Measurements from ENCODE around the gene DOCK9. TPM values are rescaled to one million over a fixed set of nuclear protein-coding genes. Genes with fewer than 3 reads are reported as not detected.

Gene DOCK9
- total RNA-seq, 1 donor from 2014 or later = 88.4 TPM

DNA sequence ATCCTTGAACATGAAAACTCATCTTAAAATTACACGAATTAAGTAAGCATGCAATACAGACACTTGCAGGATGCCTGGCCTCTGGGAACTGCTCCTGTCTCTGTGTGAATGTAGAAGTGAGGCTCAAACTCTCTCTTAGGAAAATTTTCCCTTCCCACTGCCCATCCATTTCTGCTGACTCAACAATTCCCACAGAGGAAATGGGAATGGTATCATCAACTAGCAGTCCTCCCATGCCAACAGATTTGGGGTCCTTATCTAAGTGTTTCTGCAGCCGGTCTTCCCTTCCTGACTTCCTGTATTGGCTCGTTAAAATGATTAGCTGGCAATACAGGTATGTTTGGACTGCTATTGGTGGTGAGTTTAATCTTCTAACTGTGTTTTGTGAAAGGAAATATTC lies 85.8 kb downstream of the DOCK9 start:
- no peaks in the 10 kb centered on the region for H3K9me3 ChIP-seq
- DNase-seq (ENCODE audit: extremely low spot score in 2 of 2) = no peak
- no peak overlapping the region for H3K27ac ChIP-seq
- TF ChIP-seq, protein P1, sequence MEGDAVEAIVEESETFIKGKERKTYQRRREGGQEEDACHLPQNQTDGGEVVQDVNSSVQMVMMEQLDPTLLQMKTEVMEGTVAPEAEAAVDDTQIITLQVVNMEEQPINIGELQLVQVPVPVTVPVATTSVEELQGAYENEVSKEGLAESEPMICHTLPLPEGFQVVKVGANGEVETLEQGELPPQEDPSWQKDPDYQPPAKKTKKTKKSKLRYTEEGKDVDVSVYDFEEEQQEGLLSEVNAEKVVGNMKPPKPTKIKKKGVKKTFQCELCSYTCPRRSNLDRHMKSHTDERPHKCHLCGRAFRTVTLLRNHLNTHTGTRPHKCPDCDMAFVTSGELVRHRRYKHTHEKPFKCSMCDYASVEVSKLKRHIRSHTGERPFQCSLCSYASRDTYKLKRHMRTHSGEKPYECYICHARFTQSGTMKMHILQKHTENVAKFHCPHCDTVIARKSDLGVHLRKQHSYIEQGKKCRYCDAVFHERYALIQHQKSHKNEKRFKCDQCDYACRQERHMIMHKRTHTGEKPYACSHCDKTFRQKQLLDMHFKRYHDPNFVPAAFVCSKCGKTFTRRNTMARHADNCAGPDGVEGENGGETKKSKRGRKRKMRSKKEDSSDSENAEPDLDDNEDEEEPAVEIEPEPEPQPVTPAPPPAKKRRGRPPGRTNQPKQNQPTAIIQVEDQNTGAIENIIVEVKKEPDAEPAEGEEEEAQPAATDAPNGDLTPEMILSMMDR (IDR thresholded peaks at IDR 0.05) = no peak
- TF ChIP-seq POLR2A (IDR thresholded peaks at IDR 0.05) (no peak), POLR2AphosphoS5 (IDR thresholded peaks at IDR 0.05; ENCODE audit: insufficient read depth in 1 of 2, low read depth in 1 of 2) (no peak)
- H3K4me1 ChIP-seq = peaks cover 17% of the 10 kb centered on the region
- intact Hi-C loops (cut with DNase I) = no loop called here
- no peaks in the 10 kb centered on the region for H3K27me3 ChIP-seq
- H3K36me3 ChIP-seq = peaks cover 0 to 5% of the 10 kb centered on the region in 2 donors
- no peak overlapping the region for H3K4me3 ChIP-seq

DNA sequence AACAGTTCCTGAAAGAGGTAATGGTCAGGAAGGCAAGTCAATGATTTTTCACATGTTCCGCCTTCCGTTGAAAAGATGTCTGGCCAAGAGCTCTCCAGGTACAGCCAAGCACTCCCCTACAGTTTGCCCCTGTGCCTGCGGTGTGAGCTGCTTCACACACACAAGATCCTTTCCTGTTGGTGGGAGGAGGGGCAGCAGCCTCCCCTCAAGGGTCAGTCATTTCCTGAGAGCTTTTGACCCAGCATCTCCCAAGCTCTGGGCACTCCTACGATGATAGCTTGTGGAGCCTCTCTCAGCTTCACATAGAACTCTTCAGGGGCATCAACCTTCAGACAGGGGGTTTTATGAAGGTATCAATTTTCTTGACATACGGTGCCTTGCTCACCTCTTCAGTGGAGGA lies 86.9 kb downstream of the DOCK9 start:
- Histone ChIP-seq H3K27me3 (no peaks in the 10 kb centered on the region), H3K36me3 (no peaks in the 10 kb centered on the region), H3K4me3 (no peak overlapping the region), H3K9me3 (no peaks in the 10 kb centered on the region), H3K27ac (no peak overlapping the region), H3K4me1 (peaks cover 17% of the 10 kb centered on the region)
- no peak for DNase-seq (ENCODE audit: extremely low spot score in 2 of 2)
- TF ChIP-seq, protein P1 (IDR thresholded peaks at IDR 0.05) = no peak
- TF ChIP-seq POLR2A (IDR thresholded peaks at IDR 0.05) (no peak), POLR2AphosphoS5 (IDR thresholded peaks at IDR 0.05; ENCODE audit: insufficient read depth in 1 of 2, low read depth in 1 of 2) (no peak)
- intact Hi-C loops (cut with DNase I) = no loop called here

- no peak overlapping the region for H3K4me3 ChIP-seq
- H3K4me1 ChIP-seq = peaks cover 17% of the 10 kb centered on the region
- peak in 1 of 2 donors; percentile 64 for TF ChIP-seq POLR2AphosphoS5 (IDR thresholded peaks at IDR 0.05; ENCODE audit: insufficient read depth in 1 of 2, low read depth in 1 of 2)
- TF ChIP-seq POLR2A (IDR thresholded peaks at IDR 0.05) = no peak
- TF ChIP-seq, protein P1 (IDR thresholded peaks at IDR 0.05) = no peak
- H3K27ac ChIP-seq = no peak overlapping the region
- H3K36me3 ChIP-seq = no peaks in the 10 kb centered on the region
- H3K27me3 ChIP-seq = no peaks in the 10 kb centered on the region
- H3K9me3 ChIP-seq = no peaks in the 10 kb centered on the region
- no peak for DNase-seq (ENCODE audit: extremely low spot score in 2 of 2)
- intact Hi-C loops (cut with DNase I) = no loop called here
Measured at GRCh38 chr13:98890186-98890585, 87.7 kb downstream of the DOCK9 start.

DNA sequence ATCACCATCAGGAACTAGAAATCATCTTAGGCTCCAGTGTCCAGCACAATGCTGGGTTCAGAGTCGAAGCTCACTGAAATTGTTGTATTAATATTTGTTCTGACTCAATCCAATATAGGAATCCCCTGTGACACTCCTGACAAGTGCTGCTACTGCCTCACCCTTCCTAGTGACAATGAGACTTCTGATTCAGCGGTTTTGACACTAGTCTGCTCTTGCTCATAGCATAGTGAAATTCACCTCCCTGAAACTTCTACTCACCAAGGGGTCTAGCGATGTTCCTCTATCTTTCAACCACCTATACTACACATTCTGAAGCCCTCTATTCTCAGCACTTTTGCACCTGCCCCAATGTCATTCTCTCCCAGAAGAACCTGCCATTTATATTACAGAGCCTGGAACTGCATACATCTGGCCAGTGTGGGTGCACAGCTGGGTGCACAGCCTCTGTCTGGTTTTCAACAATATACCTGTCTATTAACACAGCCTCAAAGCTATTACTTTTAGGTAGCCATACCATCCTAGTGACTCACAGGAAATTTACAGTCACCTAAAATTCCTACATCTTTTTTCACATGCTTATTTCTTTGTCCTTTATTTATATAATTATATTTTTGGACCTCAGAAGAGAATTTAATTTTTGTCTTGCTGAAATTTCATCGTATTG lies 88.3 kb downstream of the DOCK9 start:
- H3K36me3 ChIP-seq = peaks cover 0 to 5% of the 10 kb centered on the region in 2 donors
- no peak overlapping the region for H3K27ac ChIP-seq
- H3K4me1 ChIP-seq = peaks cover 17% of the 10 kb centered on the region
- TF ChIP-seq POLR2AphosphoS5 (IDR thresholded peaks at IDR 0.05; ENCODE audit: insufficient read depth in 1 of 2, low read depth in 1 of 2) = no peak
- TF ChIP-seq POLR2A (IDR thresholded peaks at IDR 0.05) = no peak
- TF ChIP-seq, protein P1 (IDR thresholded peaks at IDR 0.05) = no peak
- no peak overlapping the region for H3K4me3 ChIP-seq
- H3K9me3 ChIP-seq = no peaks in the 10 kb centered on the region
- DNase-seq (ENCODE audit: extremely low spot score in 2 of 2) = no peak
- H3K27me3 ChIP-seq = no peaks in the 10 kb centered on the region
- intact Hi-C loops (cut with DNase I) = no loop called here

GRCh38 chr13:98888890-98889279 lies 89.0 kb downstream of the DOCK9 start:
- TF ChIP-seq POLR2A (IDR thresholded peaks at IDR 0.05) = no peak
- no peak for TF ChIP-seq POLR2AphosphoS5 (IDR thresholded peaks at IDR 0.05; ENCODE audit: insufficient read depth in 1 of 2, low read depth in 1 of 2)
- TF ChIP-seq, protein P1 (IDR thresholded peaks at IDR 0.05) = no peak
- peaks cover 0 to 11% of the 10 kb centered on the region in 2 donors for H3K36me3 ChIP-seq
- no peaks in the 10 kb centered on the region for H3K27me3 ChIP-seq
- no peak for DNase-seq (ENCODE audit: extremely low spot score in 2 of 2)
- no peaks in the 10 kb centered on the region for H3K9me3 ChIP-seq
- no peak overlapping the region for H3K4me3 ChIP-seq
- H3K4me1 ChIP-seq = peaks cover 17% of the 10 kb centered on the region
- no peak overlapping the region for H3K27ac ChIP-seq
- intact Hi-C loops (cut with DNase I) = no loop called here
